H1 (cell line): ENCODE data around the gene SH3RF2. TPM values are rescaled to one million over a fixed set of nuclear protein-coding genes. Genes with fewer than 3 reads are reported as not detected.

ENCODE experiments used
- CHD7 ChIP-seq: fragments of 300-600 bp; sonication (generic); IDR thresholded peaks from 2 replicates; pipeline ENCODE4 v1.7.1; 2012; ENCODE audit warnings: low read length, moderate library complexity, mild to moderate bottlenecking, inconsistent platforms; ENCODE audit not compliant: insufficient replicate concordance
- HDAC2 ChIP-seq, 2 experiments: fragments of 300-600 bp in 1 of 2; sonication (generic) in 1 of 2; IDR thresholded peaks; 2 replicates each; pipeline ENCODE4 v1.6.1; 2011 to 2012; ENCODE audit warnings: low read depth in 2 of 2, low read length in 2 of 2, mild to moderate bottlenecking in 2 of 2, moderate library complexity in 2 of 2, borderline replicate concordance in 1 of 2, inconsistent platforms in 1 of 2
- KDM1A ChIP-seq: fragments of 200-600, 300-600 bp; sonication (generic); IDR thresholded peaks from 2 replicates; pipeline ENCODE4 v1.7.1; 2016; ENCODE audit warnings: mild to moderate bottlenecking, low read length, borderline replicate concordance
- PHF8 ChIP-seq: fragments of 200-600 bp; sonication (generic); conservative IDR thresholded peaks from 2 replicates; pipeline ENCODE4 v1.7.1; 2012; ENCODE audit warnings: low read depth, mild to moderate bottlenecking, inconsistent platforms, low read length, moderate library complexity
- SIX5 ChIP-seq: IDR thresholded peaks from 2 replicates; pipeline ENCODE4 v1.6.1; 2011; ENCODE audit warnings: mild to moderate bottlenecking, low read depth, low read length
- TEAD4 ChIP-seq: IDR thresholded peaks from 2 replicates; pipeline ENCODE4 v1.6.1; 2012; ENCODE audit warnings: low read depth, low read length, inconsistent platforms, mixed read lengths
- polyA plus RNA-seq, 7 experiments: library from polyadenylated mRNA; depleted of rRNA in 3 of 7; stranded (reverse) in 5 of 7; unstranded in 2 of 7; fragments of >200 nt in 5 of 7; fragments of 200-250 nt in 2 of 7; gene quantifications; 1 replicate in 5 of 7; 2 replicates in 1 of 7; 4 replicates in 1 of 7; pipeline versions ENCODE4 v1.2.1 to v1.2.3, GENCODE V29; 2011 to 2013; ENCODE audit warnings: missing spikeins in 2 of 7, mixed read lengths in 2 of 7
- total RNA-seq: library from RNA; stranded (reverse); fragmentation: NEBNext Ultra II Directional; extraction: Animal tissue kit (Norgen Biotek cat#: 25700); gene quantifications from 2 replicates; pipeline ENCODE4 v1.2.1, GENCODE V29; 2021
- TF ChIP-seq, protein P1 (sequence below): IDR thresholded peaks from 2 replicates; pipeline ENCODE4 v1.6.1; 2011; ENCODE audit warnings: low read depth, mild to moderate bottlenecking, low read length; ENCODE audit not compliant: insufficient read depth
- TF ChIP-seq, protein P2 (sequence below), 3 experiments: IDR thresholded peaks; 1 replicate in 2 of 3; 2 replicates in 1 of 3; pipeline versions ENCODE4 v1.5.1 to v1.6.1; 2011; ENCODE audit warnings: low read length in 3 of 3, mild to moderate bottlenecking in 3 of 3, inconsistent platforms in 2 of 3, low read depth in 1 of 3, moderate library complexity in 1 of 3; ENCODE audit not compliant: insufficient read depth in 1 of 3; ENCODE audit errors: control extremely low read depth in 1 of 3

SH3RF2 gene
- total and polyA plus RNA-seq, 2 of the 8 experiments (the other 6 are each of a cell fraction or from before 2014, with no cell fraction given), result 0.80 to 0.95 TPM

DNA sequence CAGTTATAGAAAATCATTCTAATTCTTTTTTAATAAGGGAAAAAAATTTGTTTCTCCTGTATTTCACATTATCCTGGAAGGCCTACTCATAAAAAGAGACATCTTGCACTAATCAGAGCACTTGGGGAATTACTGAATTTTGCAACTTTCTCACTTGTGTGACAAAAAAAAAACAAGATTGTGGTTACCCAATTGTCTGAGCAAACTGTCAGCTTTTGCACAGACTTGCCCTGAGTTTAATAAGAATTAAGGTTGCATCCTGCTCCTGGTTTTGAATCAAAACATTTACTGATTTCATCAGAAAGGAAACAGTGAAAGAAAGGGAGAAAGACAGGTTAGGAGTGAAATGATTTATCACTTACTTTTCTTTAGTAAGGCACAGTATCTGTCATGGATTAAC, 10.6 kb upstream of the SH3RF2 start (continued):
- TF ChIP-seq CHD7, result no peak
- TF ChIP-seq HDAC2 (IDR thresholded peaks at IDR 0.05; ENCODE audit: borderline replicate concordance in 1 of 2, low read depth in 2 of 2, low read length in 2 of 2), result no peak
- no peak for TF ChIP-seq TEAD4
- TF ChIP-seq, protein P1, sequence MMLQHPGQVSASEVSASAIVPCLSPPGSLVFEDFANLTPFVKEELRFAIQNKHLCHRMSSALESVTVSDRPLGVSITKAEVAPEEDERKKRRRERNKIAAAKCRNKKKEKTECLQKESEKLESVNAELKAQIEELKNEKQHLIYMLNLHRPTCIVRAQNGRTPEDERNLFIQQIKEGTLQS, result no peak
- TF ChIP-seq KDM1A, result no peak
- no peak for TF ChIP-seq SIX5
- TF ChIP-seq PHF8, result no peak
- TF ChIP-seq, protein P2, sequence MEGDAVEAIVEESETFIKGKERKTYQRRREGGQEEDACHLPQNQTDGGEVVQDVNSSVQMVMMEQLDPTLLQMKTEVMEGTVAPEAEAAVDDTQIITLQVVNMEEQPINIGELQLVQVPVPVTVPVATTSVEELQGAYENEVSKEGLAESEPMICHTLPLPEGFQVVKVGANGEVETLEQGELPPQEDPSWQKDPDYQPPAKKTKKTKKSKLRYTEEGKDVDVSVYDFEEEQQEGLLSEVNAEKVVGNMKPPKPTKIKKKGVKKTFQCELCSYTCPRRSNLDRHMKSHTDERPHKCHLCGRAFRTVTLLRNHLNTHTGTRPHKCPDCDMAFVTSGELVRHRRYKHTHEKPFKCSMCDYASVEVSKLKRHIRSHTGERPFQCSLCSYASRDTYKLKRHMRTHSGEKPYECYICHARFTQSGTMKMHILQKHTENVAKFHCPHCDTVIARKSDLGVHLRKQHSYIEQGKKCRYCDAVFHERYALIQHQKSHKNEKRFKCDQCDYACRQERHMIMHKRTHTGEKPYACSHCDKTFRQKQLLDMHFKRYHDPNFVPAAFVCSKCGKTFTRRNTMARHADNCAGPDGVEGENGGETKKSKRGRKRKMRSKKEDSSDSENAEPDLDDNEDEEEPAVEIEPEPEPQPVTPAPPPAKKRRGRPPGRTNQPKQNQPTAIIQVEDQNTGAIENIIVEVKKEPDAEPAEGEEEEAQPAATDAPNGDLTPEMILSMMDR (IDR thresholded peaks at IDR 0.05; ENCODE audit: control extremely low read depth in 1 of 3, insufficient read depth in 1 of 3, low read depth in 1 of 3, low read length in 3 of 3), result no peak
